HEK293 (cell line): ENCODE data around the gene ZNF200.
"Not testable (repeated sequence)": the region's sequence is repeated elsewhere in the genome, so short reads cannot be mapped to it uniquely, and the experiment has no call there.

Source experiments
- CTCF ChIP-seq: fragments of 450-650 bp; formaldehyde crosslinking; IDR thresholded peaks from 2 replicates; pipeline ENCODE4 v1.5.1; 2016; ENCODE audit warnings: missing biosample characterization, missing genetic modification characterization
- GLIS2 ChIP-seq: fragments of 450-650 bp; formaldehyde crosslinking; IDR thresholded peaks from 2 replicates; pipeline ENCODE4 v1.5.1; 2016; ENCODE audit warnings: missing biosample characterization, missing genetic modification characterization
- KLF16 ChIP-seq: fragments of 450-650 bp; formaldehyde crosslinking; IDR thresholded peaks from 2 replicates; pipeline ENCODE4 v1.5.1; 2017; ENCODE audit warnings: missing biosample characterization, missing genetic modification characterization
- REST ChIP-seq: fragments of 450-650 bp; formaldehyde crosslinking; IDR thresholded peaks from 2 replicates; pipeline ENCODE4 v1.5.1; 2016; ENCODE audit warnings: missing biosample characterization, missing genetic modification characterization
- SALL2 ChIP-seq: fragments of 450-650 bp; formaldehyde crosslinking; IDR thresholded peaks from 2 replicates; pipeline ENCODE4 v1.5.0; 2017; ENCODE audit warnings: missing biosample characterization, mild to moderate bottlenecking, missing genetic modification characterization, borderline replicate concordance
- SCRT1 ChIP-seq: fragments of 450-650 bp; formaldehyde crosslinking; IDR thresholded peaks from 2 replicates; pipeline ENCODE4 v1.5.1; 2016; ENCODE audit warnings: missing biosample characterization, missing genetic modification characterization, borderline replicate concordance
- SP2 ChIP-seq: fragments of 450-650 bp; formaldehyde crosslinking; IDR thresholded peaks from 2 replicates; pipeline ENCODE4 v1.5.1; 2016; ENCODE audit warnings: missing biosample characterization, missing genetic modification characterization
- ZBTB17 ChIP-seq: fragments of 450-650 bp; formaldehyde crosslinking; IDR thresholded peaks from 2 replicates; pipeline ENCODE4 v1.5.1; 2016; ENCODE audit warnings: missing biosample characterization, missing genetic modification characterization
- ZBTB26 ChIP-seq: fragments of 450-650 bp; formaldehyde crosslinking; optimal IDR thresholded peaks from 2 replicates; pipeline ENCODE3; 2016; ENCODE audit warnings: missing biosample characterization, mild to moderate bottlenecking, missing genetic modification characterization
- ZBTB49 ChIP-seq: fragments of 450-650 bp; formaldehyde crosslinking; IDR thresholded peaks from 2 replicates; pipeline ENCODE4 v1.5.1; 2016; ENCODE audit warnings: missing biosample characterization, missing genetic modification characterization, low read depth
- ZNF660 ChIP-seq: fragments of 450-650 bp; IDR thresholded peaks from 2 replicates; pipeline ENCODE4 v1.5.1; 2018; ENCODE audit warnings: missing biosample characterization, mild to moderate bottlenecking, missing genetic modification characterization
- ZSCAN30 ChIP-seq: fragments of 450-650 bp; IDR thresholded peaks from 2 replicates; pipeline ENCODE4 v1.5.1; 2018; ENCODE audit warnings: missing biosample characterization, mild to moderate bottlenecking, missing genetic modification characterization, moderate library complexity

- TF ChIP-seq GLIS2; ZNF660 (tag by site-specific recombination); CTCF (tag by site-specific recombination); SCRT1 (tag by site-specific recombination); ZSCAN30 (tag by site-specific recombination); SALL2 (tag by site-specific recombination); KLF16; REST (tag by site-specific recombination); ZBTB49 (tag by site-specific recombination); ZBTB26 (tag by site-specific recombination); SP2 (tag by site-specific recombination); ZBTB17 (tag by site-specific recombination): not testable (repeated sequence)
These were observed 29.0 kb downstream of the ZNF200 start for GRCh38 chr16:3205939-3206338.
